Measurements from ENCODE around the gene PODNL1. TPM values are rescaled to one million over a fixed set of nuclear protein-coding genes. Genes with fewer than 3 reads are reported as not detected.

Gene PODNL1
- total and polyA plus RNA-seq, 2 of the 8 experiments (the other 6 are each of a cell fraction or from before 2014, with no cell fraction given), result 1.0 to 1.5 TPM

- FAIRE-seq, result no peak
- H3K9ac ChIP-seq (replicated peaks in 1 of 4; ENCODE audit: extremely low read depth in 1 of 4, low read depth in 3 of 4, low read length in 3 of 4), result no peak overlapping the region
- H3K79me1 ChIP-seq (ENCODE audit: low read depth, low read length), result no peaks in the 10 kb centered on the region
- no peak overlapping the region for H3K4me3 ChIP-seq (ENCODE audit: extremely low read depth in 1 of 4, insufficient read depth in 2 of 4, low read depth in 3 of 4, low read length in 4 of 4)
- no peak overlapping the region for H2BK12ac ChIP-seq (ENCODE audit: low read depth, low read length)
- H3K27me3 ChIP-seq (replicated peaks in 1 of 4; ENCODE audit: control insufficient read depth in 3 of 4, extremely low read depth in 1 of 4, insufficient read depth in 3 of 4, low read length in 3 of 4), result no peaks in the 10 kb centered on the region
- ChIA-PET POLR2A (ENCODE audit: partially characterized antibody) (interaction anchor here (1.2 to 1.5 kb wide), 3 partner anchors 11 to 121 kb away, joined by 3 to 4 read pairs (median 3); partner anchors contain the start of gene RFX1), CTCF (ENCODE audit: partially characterized antibody) (interaction anchor here (0.6 to 8.7 kb wide), 12 partner anchors 11 to 190 kb away, joined by 3 to 76 read pairs (median 4); partner anchors contain the start of genes MISP3 and PALM3)
- DNase-seq (ENCODE audit: low read depth in 1 of 2, low spot score in 2 of 2), result no peak
- H3K14ac ChIP-seq (ENCODE audit: insufficient read length), result no peak overlapping the region
- H4K5ac ChIP-seq (ENCODE audit: insufficient read length, low read depth, low read length), result no peak overlapping the region
- H3K23me2 ChIP-seq (ENCODE audit: low read depth, low read length), result no peaks in the 10 kb centered on the region
- no peak overlapping the region for H2BK5ac ChIP-seq (ENCODE audit: low read depth, low read length)
- H2AFZ ChIP-seq (ENCODE audit: low read length), result no peak overlapping the region
- TF ChIP-seq MAX (IDR thresholded peaks at IDR 0.05) (no peak), TEAD4 (IDR thresholded peaks at IDR 0.05; ENCODE audit: low read depth, low read length) (no peak), POU5F1 (IDR thresholded peaks at IDR 0.05; ENCODE audit: low read depth, low read length) (no peak), ZNF274 (IDR thresholded peaks at IDR 0.05; ENCODE audit: borderline replicate concordance, extremely low read depth, low read length) (no peak), TCF12 (IDR thresholded peaks at IDR 0.05; ENCODE audit: low read depth, low read length) (no peak), CHD2 (IDR thresholded peaks at IDR 0.05; ENCODE audit: low read length) (no peak), KDM4A (IDR thresholded peaks at IDR 0.05; ENCODE audit: low read depth, low read length, severe bottlenecking) (no peak)
- no peak overlapping the region for H2BK120ac ChIP-seq (replicated peaks; ENCODE audit: low read depth, low read length)
- H3K4me2 ChIP-seq (ENCODE audit: insufficient read depth in 1 of 2, low read depth in 2 of 2, low read length in 2 of 2), result no peak overlapping the region
- no peak overlapping the region for H3K18ac ChIP-seq (ENCODE audit: extremely low read depth, low read length)
- H4K8ac ChIP-seq (ENCODE audit: extremely low read depth, insufficient read depth, low read length), result no peak overlapping the region
- no peak overlapping the region for H4K91ac ChIP-seq (replicated peaks; ENCODE audit: insufficient read length, low read length)
- no peaks in the 10 kb centered on the region for H3K36me3 ChIP-seq (ENCODE audit: control insufficient read depth in 2 of 4, insufficient read depth in 4 of 4, low read length in 3 of 4)
- no peak overlapping the region for H3K56ac ChIP-seq (replicated peaks; ENCODE audit: insufficient read length, low read depth, low read length)
- H2AK5ac ChIP-seq (ENCODE audit: low read depth, low read length), result no peak overlapping the region
- WGBS, 2 experiments (ENCODE audit: extremely low coverage in 1 of 2, insufficient coverage in 1 of 2, insufficient read length in 1 of 2, insufficient replicate concordance in 2 of 2, low coverage in 1 of 2, low lambda C conversion rate in 2 of 2, missing lambda C conversion rate in 1 of 2), result 92% methylated on average over 19 of the region's 20 CpGs; no CpG with 5 or more reads in 1 of the 2 experiments
- no peaks in the 10 kb centered on the region for H4K20me1 ChIP-seq (replicated peaks in 1 of 2; ENCODE audit: control insufficient read depth in 1 of 2, insufficient read depth in 2 of 2, low read length in 2 of 2)
- no peak overlapping the region for H3K23ac ChIP-seq (ENCODE audit: insufficient read length)
- no peaks in the 10 kb centered on the region for H3K9me3 ChIP-seq (ENCODE audit: insufficient read depth in 2 of 2, low read depth in 1 of 2, low read length in 1 of 2)
- no peak overlapping the region for H3K27ac ChIP-seq (ENCODE audit: low read depth, low read length)
- H3K4ac ChIP-seq (replicated peaks; ENCODE audit: insufficient read length, low read depth, low read length), result no peak overlapping the region
- H2BK15ac ChIP-seq (ENCODE audit: low read length), result no peak overlapping the region
- no peak overlapping the region for H2BK20ac ChIP-seq (ENCODE audit: low read length)
- H3K4me1 ChIP-seq (replicated peaks in 1 of 4; ENCODE audit: control insufficient read depth in 3 of 4, insufficient read depth in 4 of 4, low read length in 3 of 4), result peaks cover 6 to 16% (median 9%) of the 10 kb centered on the region in 4 experiments
- no peaks in the 10 kb centered on the region for H3K79me2 ChIP-seq (ENCODE audit: control insufficient read depth in 1 of 2, insufficient read depth in 2 of 2, low read length in 2 of 2)
Observed at GRCh38 chr19:13885826-13886365, 52.3 kb downstream of the PODNL1 start.

Measured in H1 (cell line).